Transverse colon (tissue), 4 donors: ENCODE data around the gene EXOC6. TPM values are rescaled to one million over a fixed set of nuclear protein-coding genes. Genes with fewer than 3 reads are reported as not detected.

Experiments
- DNase-seq: peaks from one replicate; pipeline ENCODE4 v3.0.0-alpha.2; 2019
- H3K27ac ChIP-seq, 4 donors: fragments of 200-600 bp; sonication (generic); 2 replicates each; pipeline ENCODE4 v1.5.1; 2016 to 2018; ENCODE audit warnings: inconsistent platforms in 4 of 4
- H3K27me3 ChIP-seq: fragments of 200-600 bp; sonication (generic); 2 replicates; pipeline ENCODE4 v1.5.1; 2017; ENCODE audit warnings: inconsistent platforms
- H3K36me3 ChIP-seq, 4 donors: fragments of 200-600 bp; sonication (generic); 2 replicates each; pipeline ENCODE4 v1.5.1; 2017 to 2019; ENCODE audit warnings: inconsistent platforms in 4 of 4
- H3K4me1 ChIP-seq, 4 donors: fragments of 200-600 bp; sonication (generic); 2 replicates each; pipeline ENCODE4 v1.5.1; 2017 to 2020; ENCODE audit warnings: inconsistent platforms in 4 of 4
- H3K4me3 ChIP-seq, 4 donors: fragments of 200-600 bp; sonication (generic); 1 replicate in 1 of 4; 2 replicates in 3 of 4; pipeline versions ENCODE4 v1.5.1 to v1.6.1; 2017 to 2019; ENCODE audit warnings: inconsistent platforms in 4 of 4
- H3K9me3 ChIP-seq, 2 donors: fragments of 200-600 bp; sonication (generic); 2 replicates each; pipeline ENCODE4 v1.5.1; 2017 to 2019; ENCODE audit warnings: inconsistent platforms in 2 of 2
- EP300 ChIP-seq: sonication (generic); formaldehyde crosslinking; IDR thresholded peaks from one replicate; pipeline ENCODE4 v1.6.1; 2017; ENCODE audit warnings: antibody characterized with exemption, low read depth
- POLR2A ChIP-seq: fragments of 450-650 bp; IDR thresholded peaks from one replicate; pipeline ENCODE4 v1.6.1; 2016; ENCODE audit warnings: antibody characterized with exemption, mild to moderate bottlenecking, moderate library complexity
- POLR2AphosphoS5 ChIP-seq, 3 donors: sonication (generic); formaldehyde crosslinking; IDR thresholded peaks; one replicate each; pipeline ENCODE4 v1.6.1; 2016; ENCODE audit warnings: antibody characterized with exemption in 3 of 3
- WGBS, 2 donors: methylation state at CpG; one replicate each; pipeline ENCODE4 v1.1.5; 2018; ENCODE audit warnings: low coverage in 1 of 2; 5-methylcytosine and 5-hydroxymethylcytosine counted together
- in situ Hi-C, 4 donors: fragments of 200-750 bp; cut with MboI; loops; one replicate each; pipeline versions ENCODE4 v1.15.0 to v1.15.1; 2017; ENCODE audit warnings: low sequenced_read_pairs in 3 of 4, low pct_ligation_motif_present in 1 of 4, low pct_unique_long_range_greater_than_20kb in 1 of 4
- intact Hi-C: fragments of 100-400 bp; cut with DNase I; formaldehyde crosslinking; loops from one replicate; pipeline ENCODE4 v1.15.1; 2023; ENCODE audit warnings: low total_unique reads
- total RNA-seq, 4 donors: library from RNA; depleted of rRNA; stranded (reverse); fragments of >200 nt; gene quantifications; one replicate each; pipeline ENCODE4 v1.1.0, GENCODE V29; 2016
- TF ChIP-seq, protein P1 (sequence below), 5 experiments: fragments of 200-600 bp in 3 of 5; fragments of 450-650 bp in 2 of 5; sonication (generic) in 3 of 5; IDR thresholded peaks; 1 replicate in 2 of 5; 2 replicates in 3 of 5; pipeline ENCODE4 v1.5.1; 2016 to 2017; ENCODE audit warnings: antibody characterized with exemption in 5 of 5, inconsistent platforms in 3 of 5, mild to moderate bottlenecking in 2 of 5, moderate library complexity in 1 of 5

Gene EXOC6
- total RNA-seq, 4 donors from 2014 or later = 1.9 to 13.1 (median 11.6) TPM

- DNase-seq = no peak
- Histone ChIP-seq H3K4me1 (peaks cover 17 to 47% (median 34%) of the 10 kb centered on the region in 4 donors), H3K4me3 (peak overlapping the region in 2 of 4 donors; percentile 22 to 47), H3K36me3 (no peaks in the 10 kb centered on the region), H3K27me3 (peaks cover 100% of the 10 kb centered on the region), H3K9me3 (no peaks in the 10 kb centered on the region), H3K27ac (no peak overlapping the region)
- WGBS, 2 donors = 8% methylated on average over 27 of the region's 34 CpGs; no CpG with 5 or more reads in 1 of the 2 donors
- intact Hi-C loops (no loop called here), in situ Hi-C loops (no loop called here)
- TF ChIP-seq POLR2A (no peak), EP300 (no peak), POLR2AphosphoS5 (IDR thresholded peaks at IDR 0.05) (no peak)
- TF ChIP-seq, protein P1, sequence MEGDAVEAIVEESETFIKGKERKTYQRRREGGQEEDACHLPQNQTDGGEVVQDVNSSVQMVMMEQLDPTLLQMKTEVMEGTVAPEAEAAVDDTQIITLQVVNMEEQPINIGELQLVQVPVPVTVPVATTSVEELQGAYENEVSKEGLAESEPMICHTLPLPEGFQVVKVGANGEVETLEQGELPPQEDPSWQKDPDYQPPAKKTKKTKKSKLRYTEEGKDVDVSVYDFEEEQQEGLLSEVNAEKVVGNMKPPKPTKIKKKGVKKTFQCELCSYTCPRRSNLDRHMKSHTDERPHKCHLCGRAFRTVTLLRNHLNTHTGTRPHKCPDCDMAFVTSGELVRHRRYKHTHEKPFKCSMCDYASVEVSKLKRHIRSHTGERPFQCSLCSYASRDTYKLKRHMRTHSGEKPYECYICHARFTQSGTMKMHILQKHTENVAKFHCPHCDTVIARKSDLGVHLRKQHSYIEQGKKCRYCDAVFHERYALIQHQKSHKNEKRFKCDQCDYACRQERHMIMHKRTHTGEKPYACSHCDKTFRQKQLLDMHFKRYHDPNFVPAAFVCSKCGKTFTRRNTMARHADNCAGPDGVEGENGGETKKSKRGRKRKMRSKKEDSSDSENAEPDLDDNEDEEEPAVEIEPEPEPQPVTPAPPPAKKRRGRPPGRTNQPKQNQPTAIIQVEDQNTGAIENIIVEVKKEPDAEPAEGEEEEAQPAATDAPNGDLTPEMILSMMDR (IDR thresholded peaks at IDR 0.05) = no peak
Observed at GRCh38 chr10:93072713-93073538, 224.6 kb downstream of the EXOC6 start.

DNA sequence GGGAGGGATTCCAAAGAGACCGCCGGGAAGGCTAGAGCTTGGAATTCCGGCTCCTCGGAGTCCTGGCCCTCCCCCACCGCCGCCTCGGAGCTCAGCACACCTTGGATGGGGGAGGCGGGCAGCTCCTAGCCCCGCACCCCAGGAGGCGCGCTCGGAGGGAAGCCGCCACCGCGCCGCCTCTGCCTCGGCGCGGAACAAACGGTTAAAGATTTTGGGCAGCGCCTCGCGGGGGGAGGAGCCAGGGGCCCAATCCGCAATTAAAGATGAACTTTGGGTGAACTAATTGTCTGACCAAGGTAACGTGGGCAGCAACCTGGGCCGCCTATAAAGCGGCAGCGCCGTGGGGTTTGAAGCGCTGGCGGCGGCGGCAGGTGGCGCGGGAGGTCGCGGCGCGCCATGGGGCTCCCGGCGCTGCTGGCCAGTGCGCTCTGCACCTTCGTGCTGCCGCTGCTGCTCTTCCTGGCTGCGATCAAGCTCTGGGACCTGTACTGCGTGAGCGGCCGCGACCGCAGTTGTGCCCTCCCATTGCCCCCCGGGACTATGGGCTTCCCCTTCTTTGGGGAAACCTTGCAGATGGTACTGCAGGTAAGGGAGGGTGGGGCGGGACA, 225.3 kb downstream of the EXOC6 start, which contains the start of gene CYP26A1:
Gene CYP26A1, plus strand, starts transcription at position 355 of the 608 bp plus-strand sequence. Its CDS starts 42 bp downstream, at position 397.
- Histone ChIP-seq H3K27ac (no peak within 1 kb of the TSS), H3K36me3 (no peaks in the 10 kb centered on the region), H3K4me1 (peaks cover 17 to 41% (median 31%) of the 10 kb centered on the region in 4 donors), H3K27me3 (peaks cover 100% of the 10 kb centered on the region), H3K9me3 (no peaks in the 10 kb centered on the region), H3K4me3 (peak within 1 kb of the TSS in 2 of 4 donors; percentile 22 to 38)
- TF ChIP-seq POLR2A = no peak
- no peak for TF ChIP-seq POLR2AphosphoS5 (IDR thresholded peaks at IDR 0.05)
- TF ChIP-seq, protein P1 (IDR thresholded peaks at IDR 0.05) = no peak
- TF ChIP-seq EP300 = no peak
- no peak for DNase-seq
- intact Hi-C loops = no loop called here
- WGBS, 2 donors = 0% methylated on average over 46 of the region's 52 CpGs; no CpG with 5 or more reads in 1 of the 2 donors
- in situ Hi-C loops = no loop called here

- in situ Hi-C loops = no loop called here
- no peak for DNase-seq
- WGBS, 2 donors = 2% methylated on average over 38 of the region's 40 CpGs; no CpG with 5 or more reads in 1 of the 2 donors
- peaks cover 17 to 39% (median 30%) of the 10 kb centered on the region in 4 donors for H3K4me1 ChIP-seq
- no peaks in the 10 kb centered on the region for H3K9me3 ChIP-seq
- intact Hi-C loops = no loop called here
- H3K27me3 ChIP-seq = peaks cover 100% of the 10 kb centered on the region
- no peaks in the 10 kb centered on the region for H3K36me3 ChIP-seq
- TF ChIP-seq, protein P1 (IDR thresholded peaks at IDR 0.05) = no peak
- no peak for TF ChIP-seq EP300
- TF ChIP-seq POLR2A = no peak
- no peak for TF ChIP-seq POLR2AphosphoS5 (IDR thresholded peaks at IDR 0.05)
- H3K27ac ChIP-seq = no peak overlapping the region
- peak overlapping the region in 2 of 4 donors; percentile 22 to 38 for H3K4me3 ChIP-seq
Observed at GRCh38 chr10:93074147-93074596, 225.9 kb downstream of the EXOC6 start.
